NCI-H1930 (cell line): ENCODE results near the gene CELA2A.

ENCODE experiments used
- DNase-seq, 2 experiments: peaks; one replicate each; lab custom pipeline; 2025; lab: John Stamatoyannopoulos, UW

Gene CELA2A

DNA sequence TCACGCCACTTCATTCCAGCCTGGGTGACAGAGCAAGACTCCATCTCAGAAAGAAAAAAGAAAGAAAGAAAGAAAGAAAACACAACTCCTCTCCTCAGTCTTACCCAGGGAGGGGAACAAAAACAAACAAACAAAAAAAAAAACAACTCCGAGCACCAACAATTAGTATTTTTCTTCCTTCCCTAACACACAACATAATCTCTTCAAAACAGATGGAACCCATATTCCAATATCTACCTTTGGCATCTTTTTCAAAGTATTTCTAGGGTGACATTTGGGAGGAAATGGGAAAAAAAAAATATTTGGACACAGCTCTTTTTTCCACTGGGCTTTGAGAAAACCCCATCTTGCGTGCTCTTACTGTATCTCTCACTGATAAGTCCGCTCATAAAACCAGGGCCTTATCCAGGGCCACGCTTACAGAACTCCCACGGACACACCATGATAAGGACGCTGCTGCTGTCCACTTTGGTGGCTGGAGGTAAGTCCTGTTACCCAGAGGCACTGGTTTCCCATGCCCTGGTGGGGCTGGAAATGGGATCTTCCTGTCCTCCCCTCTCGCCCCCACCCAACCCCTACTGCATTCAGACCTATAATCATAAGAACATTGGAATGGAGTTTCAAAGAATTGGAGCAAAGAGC lies at the start of gene CELA2A:
Gene CELA2A (plus strand): TSS at position 420 of the 642 bp plus-strand sequence. CDS start 22 bp downstream, at position 442.
- DNase-seq, result no peak

DNA sequence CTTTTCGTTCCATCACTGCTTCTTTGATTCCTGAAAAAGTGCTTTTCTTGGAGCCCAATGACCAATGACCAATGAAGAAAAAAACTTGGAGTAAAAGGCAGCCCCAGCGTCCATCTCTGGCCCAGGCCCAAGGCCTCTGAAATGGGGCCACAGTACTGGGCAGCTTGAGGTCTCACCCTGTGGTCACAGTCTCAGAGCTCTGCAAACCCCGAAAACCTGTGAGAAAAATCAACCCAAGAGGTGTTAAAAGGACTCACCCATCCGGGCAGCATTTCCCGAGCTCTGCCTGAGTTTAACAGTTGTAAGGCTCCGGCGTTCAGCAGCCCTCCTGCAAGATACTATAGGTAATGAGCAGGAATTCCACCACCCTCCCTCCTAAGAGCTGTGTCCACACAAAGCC lies 49.0 kb upstream of the CELA2A start:
- DNase-seq, result no peak

DNA sequence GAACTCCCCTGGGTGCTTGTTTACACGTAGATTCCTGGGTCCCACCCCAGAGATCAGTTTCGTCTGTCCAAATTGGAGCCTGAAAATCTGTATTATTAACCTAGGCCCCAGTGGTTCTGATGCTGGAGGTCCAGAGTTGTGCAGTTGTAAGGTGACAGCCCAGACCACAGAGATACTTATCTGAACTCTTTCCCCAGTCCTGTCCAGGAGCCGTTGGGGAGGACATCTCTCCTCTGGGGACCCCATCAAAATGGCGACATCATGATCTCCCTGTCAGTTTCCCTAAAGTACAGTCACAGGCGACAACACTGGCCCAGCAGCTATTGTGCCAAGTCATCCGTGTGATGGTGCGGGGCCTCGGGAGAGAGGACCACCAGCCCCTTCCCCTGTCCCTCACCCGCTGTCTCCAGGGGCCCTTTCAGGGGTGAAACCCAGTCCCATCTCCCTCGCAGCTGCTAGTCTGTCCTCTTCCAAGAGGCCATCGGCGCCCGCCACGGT lies 47.6 kb upstream of the CELA2A start:
- no peak for DNase-seq

DNA sequence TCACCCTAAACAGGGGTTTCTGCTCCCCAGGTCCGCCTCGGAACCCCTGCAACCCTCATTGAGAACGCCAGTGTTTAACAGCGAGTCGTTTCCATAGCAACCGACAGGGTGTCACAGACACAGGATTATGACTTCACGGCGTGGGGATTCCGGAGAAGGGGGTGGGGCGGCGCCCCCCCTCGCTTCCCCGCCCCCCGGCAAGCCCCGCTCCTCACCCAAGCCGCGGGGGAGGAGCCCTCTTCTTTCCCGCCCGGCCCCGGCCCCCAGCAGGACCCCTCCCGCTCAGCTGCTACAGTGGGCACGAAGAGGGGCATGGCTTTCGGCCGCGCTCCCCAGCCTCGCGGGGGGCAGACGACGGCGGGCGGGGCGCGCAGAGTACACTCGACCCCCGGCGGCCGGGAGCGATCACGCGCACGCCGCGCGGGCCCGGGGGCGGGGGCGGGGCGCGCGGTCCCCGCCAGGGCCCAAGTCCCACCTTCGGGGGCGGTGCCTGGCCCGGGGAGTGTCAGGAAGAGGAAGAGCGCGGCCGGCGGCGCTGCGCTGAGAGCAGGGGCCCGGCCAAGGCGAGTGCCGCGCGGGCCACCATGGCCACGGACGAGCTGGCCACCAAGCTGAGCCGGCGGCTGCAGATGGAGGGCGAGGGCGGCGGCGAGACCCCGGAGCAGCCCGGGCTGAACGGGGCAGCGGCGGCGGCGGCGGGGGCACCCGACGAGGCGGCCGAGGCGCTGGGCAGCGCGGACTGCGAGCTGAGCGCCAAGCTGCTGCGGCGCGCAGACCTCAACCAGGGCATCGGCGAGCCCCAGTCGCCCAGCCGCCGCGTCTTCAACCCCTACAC lies 46.9 kb upstream of the CELA2A start, which contains the start of gene EFHD2:
Gene EFHD2 (plus strand): TSS at position 501 of the 835 bp plus-strand sequence. CDS start 84 bp downstream, at position 585.
- DNase-seq, result peak; percentile 79 to 82

DNA sequence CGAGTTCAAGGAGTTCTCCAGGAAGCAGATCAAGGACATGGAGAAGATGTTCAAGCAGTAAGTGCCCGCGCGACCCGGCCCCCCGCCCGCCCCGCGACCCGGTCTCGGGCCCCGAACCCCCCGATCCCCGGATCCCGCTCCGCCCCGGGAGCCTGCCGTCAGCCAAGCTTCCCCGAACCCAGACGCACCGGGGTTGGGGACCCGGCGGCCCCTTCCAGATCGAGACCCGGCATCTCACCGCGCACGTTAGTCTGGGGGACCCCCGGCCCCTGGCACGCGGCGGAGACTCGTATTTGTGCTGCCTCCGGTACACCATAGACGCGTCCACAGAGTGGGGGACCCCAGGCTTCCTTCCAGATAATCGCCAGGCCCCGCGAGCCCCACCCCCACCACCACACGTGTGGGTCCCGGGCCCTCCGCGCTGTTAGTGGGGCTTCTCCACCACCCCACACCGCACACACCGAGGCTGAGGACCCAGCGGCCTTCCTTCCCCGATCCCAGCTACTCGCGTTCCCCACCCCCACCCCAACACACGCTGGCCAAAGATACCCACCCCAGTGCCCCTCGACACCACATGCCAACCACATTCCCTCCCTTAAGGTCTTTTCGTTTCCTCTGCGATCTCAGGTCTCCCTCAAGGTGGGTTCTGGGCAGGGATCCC lies 46.2 kb upstream of the CELA2A start:
- no peak for DNase-seq

DNA sequence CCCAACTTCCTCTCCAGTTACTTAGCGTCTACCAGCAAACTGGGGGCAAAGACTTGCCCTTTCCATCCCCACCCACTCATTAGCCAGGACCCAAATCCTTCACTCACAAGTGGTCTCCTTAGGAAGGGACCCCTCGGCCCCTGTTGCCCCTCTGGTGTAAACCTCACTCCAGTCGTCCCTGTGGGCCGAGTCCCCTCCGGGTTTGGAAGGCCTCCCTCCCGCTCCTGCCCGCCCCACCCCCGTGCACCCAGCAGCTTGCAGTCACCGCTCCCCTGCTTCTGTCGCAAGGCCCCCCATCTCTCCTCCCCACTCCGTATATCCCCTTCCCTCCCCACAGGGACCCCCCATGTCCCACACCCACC lies 45.7 kb upstream of the CELA2A start:
- DNase-seq, result no peak

DNA sequence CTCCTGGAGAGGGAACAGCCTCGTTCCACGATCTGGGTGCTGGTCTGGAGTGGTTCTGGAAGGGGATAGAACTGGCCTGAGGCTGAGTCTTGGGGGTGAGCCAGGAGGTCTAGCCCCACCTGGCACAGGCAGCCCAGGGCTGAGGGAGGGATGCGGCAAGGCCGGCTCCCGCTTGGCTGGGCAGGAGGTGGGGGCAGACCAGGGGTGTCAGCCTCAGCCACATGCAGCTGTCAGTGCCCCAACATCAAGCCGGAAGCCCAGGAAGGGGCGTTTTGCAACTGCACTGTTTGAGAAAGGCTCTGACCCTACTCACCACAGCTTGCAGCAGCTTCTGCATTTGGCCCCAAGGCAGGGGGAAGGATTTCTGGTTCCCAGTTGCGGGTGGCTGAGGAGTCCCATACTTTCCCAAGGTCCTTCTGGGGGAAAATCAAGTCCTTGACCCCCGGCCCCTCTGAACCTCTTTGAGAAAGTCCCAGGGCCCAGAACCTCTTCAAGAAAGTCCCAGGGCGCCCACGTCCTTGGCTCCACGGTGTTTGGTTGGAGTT lies 44.9 kb upstream of the CELA2A start:
- DNase-seq, result no peak

DNA sequence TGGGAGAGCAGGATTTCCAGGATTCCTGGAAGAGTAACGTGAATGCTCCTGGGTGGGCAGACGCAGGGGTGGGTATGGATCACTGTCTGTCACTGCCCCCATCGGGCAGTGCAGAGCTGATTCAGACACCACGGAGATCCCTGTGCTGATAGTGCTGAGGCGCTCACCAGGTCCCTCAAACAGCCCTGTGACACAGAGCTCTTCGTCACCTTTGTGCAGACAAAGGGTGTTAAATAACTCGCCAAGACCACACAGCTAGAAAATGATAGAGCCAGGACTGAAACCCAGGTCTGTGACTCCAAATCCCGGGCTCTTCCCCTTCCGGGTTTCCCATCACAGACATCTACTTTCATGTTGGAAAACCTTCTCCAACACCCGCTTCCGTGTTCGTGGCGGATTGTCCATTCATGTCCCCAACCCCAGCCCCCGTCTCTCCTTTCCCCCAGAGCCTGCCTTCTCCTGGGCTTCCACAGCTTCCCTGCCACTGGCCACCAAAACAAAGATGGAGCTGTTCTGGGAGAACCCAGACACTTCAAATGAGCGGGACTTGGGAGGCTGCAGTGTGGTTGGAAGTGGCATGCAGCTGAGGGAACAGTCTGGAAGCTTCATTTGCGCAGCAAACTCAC lies 44.2 kb upstream of the CELA2A start:
- DNase-seq, result no peak

DNA sequence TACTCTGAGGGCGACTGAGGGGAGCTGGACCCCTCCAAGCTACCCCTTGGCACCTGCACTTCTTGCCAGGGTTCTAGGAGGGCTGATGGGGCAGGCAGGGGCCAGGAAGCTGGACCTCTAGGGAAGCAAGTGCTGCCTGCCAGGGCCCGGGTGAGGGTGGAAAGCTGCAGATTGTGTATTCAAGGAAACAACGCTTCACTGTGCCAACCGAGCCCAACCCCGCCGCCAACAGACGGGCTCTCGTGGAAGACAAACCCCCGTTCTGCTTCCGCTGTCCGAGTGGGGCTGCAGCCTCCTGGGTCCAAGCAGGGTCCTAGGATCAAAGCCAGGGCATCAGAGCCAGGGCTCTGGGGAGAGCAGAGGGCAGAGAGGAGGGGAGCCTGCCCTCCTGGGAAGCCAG lies 43.7 kb upstream of the CELA2A start:
- DNase-seq, result no peak

DNA sequence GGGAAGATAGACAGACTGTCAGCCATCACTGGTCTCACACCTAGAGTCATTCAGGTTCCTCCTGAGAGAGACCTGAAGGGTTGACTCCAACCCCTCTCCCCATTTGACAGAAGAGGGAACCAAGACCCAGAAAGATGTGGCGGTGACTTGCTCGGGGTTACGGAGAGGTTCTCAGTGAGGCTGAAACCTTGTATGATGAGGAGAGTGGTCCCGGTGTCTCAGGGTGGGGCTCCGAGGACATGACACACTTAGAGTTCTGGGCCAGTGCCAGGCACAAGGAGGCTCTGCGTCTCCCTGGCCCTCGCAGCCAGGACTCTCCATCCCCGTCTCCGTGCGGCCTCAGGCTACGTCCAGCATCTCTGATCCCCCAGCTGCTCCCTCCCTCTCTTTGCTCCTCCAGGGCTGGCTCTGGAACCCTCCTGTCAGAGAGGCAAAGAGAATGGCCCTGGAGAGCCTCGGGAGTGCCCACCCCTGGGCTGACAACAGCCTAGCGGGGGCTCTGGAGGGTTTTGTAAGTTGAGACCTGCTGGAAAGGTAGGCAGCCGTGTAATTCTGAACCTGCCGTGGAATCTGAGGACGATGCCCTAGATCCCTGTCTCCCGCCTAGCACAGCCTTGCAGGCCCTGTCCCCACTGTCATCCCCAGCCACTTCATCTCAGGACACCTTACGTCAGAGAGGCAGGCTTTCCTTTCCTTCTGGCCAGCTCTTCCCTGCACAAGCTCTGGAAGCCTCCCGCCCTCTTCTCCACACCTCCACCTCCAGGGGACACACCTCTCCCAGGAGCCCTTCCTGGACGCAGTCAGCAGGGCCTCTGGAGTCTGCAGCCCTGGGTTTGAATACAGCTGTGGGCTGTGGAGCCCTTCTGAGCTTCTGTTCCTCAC lies 42.7 kb upstream of the CELA2A start:
- DNase-seq, result no peak

DNA sequence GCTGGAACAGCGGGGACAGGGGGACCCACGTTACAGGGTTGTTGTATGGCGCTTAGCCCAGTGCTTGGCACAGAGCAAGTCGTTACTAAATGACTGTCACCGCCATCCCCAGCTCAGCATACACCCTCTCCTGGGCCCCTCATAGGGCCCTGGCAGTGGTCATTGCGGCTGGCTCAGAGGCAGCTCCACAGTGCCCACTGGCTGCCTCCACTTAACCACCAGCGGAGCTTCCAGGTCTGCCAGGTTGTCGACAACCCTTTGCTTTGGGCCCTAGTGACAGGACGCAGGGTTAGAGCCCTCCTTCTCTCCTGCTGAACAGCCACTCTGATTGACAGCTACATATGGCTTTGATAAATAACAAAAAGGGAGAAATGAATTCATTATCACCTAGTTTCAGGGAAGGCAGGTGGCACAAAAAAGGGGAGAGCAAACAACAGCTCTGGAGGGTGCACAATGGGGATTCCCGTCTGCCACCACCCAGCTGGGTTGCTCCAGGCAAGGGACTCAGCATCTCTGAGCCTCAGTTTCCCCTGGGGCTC lies 42.0 kb upstream of the CELA2A start:
- no peak for DNase-seq

DNA sequence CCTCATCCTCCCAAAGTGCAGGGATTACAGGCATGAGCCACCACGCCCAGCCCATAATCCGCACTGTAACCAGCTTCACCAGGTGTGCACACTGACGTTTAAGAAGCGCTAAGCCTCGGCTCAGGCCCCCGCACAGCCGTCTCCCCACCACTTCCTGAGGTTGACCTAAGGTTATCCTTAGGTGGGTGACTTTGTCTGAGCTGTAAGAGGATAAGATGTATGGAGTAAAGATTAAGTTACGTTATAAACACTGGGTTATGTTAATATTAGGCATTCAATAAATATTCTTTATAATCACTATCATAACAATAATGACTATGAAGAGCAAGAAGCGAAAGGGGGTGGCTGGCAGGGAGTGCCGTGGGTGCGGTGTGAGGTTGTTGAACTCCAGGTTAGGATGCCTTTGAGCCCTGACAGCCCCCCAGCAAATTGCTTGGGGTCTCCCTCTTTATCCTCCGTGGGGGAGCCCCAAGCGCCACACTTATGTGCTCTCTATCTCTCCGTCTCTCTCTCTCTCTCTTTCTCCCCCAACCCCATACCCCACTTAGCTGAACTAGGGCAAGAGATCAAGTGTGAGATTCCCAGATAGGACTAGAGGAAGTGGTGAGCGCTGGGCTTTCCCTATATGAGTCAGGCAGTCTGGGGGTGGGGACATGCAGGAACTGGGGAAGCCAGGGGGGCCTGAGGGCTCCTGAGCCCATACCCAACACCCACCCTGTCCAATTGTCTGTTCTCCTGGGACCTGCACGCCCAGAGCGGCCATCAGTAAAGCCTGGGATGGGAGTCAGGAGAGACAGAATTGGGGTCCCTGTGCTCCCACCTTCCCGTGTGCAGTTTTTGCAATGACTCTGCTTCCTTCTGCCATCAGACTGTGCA lies 39.2 kb upstream of the CELA2A start:
- no peak for DNase-seq

DNA sequence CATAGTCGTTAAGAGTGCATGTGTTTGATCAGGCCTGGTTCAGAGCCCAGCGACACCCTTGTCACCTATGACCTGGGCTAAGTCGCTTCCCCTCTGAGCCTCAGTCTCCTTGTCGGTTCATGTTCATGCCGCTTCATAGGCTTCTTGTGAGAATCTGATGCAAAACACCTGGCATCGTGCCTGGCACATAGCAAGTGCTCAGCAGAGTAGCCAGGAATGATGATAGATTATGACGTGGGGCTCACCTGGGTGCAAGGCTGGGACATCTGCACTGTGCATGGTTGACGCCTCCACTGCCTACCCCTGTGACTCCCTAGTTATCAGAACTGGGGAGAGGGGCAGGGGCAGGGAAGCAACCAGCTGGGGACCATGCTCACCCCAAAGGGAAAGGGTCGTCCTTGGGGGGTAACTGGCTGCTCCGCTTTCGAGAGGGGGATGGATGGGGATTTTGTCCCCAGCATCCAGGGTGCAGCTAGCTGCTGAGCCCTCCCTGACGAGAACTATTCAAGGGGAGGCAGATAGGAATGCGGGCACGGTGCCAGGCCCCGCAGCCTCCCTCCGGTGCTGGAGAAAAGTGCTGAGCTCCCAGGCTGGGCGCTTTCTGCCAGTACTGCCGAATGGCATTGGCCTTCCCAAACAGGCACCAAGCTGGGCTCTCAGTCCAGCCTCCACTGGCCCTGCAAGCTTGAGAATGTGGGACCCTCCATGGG lies 37.6 kb upstream of the CELA2A start:
- DNase-seq, result no peak

DNA sequence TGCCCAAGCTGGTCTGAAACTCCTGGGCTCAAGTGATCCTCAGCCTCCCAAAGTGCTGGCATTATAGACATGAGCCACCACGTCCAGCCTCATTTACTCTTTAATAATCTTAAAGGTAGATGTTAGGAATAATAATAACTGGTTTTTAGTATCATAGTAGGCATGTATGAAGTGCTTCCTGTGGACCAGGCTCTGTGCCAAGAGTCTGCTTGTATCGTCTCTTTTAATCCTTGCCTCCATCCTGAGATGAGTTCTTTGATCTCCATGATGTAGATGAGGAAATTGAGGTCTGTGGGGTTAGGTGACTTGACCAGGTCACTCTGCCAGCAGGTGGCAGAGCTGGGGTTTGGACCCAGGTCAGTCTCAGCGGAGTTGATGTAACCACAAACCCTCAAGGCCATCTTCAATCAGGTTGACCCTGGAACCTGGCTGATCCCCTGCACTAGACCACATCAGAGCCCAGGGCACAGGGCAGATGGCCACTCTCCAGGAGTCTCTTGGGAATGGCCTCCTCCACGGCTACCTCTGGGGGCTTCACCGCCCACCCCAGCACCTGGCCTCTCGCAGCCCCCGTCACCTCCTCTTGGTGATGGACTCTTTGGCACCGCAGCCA lies 35.6 kb upstream of the CELA2A start:
- DNase-seq, result no peak

DNA sequence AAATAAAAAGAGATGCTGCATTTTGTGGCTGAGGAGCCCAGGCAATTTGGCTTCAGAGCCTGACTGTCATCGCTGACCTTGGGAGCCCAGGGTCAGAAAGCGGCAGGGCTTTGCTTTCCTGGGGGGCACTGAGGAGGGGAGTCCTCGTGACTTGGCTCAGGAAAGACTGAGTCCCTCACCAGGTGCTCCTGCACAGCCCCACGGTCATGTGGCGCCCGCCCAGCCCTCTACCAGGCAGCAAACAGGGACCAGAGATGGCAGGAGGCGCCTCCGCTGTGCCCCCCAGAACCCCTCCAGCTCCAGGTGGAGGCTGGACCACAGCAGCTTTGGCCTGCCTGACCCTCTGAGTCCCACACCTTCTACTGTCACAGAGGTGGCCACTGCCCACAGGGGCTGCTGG lies 33.7 kb upstream of the CELA2A start:
- no peak for DNase-seq

DNA sequence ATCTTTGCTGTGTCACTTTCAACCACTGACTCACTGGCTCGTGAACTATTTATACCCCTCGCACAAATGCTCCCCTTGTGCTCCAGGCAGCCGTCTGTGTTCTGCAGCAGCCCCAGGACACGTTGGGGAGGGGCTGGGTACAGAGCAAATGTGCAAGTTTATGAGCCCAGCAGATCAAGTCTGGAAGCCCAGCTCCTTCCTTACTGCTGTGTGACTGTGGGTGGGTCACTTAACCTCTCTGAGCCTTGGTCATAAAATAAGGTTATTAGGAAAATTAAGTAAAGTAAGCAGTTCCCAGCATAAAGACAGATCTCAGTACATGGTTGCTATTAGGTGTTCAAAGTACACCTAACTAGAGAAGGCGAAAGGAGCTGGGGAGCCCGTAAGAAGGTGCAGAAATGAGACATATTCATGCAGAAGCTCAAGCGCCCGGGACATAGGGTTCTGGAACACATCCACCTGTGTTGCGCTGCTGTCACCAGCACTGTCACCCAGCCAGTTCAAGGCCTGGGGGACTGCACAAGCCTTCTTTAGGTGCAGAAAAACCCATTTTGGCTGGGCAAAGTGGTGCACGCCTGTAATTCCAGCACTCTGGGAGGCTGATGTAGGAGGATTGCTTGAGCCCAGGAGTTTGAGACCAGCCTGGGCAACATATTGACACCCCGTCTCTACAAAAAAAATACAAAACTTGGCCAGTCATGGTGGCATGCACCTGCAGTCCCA lies 33.0 kb upstream of the CELA2A start:
- DNase-seq, result no peak

DNA sequence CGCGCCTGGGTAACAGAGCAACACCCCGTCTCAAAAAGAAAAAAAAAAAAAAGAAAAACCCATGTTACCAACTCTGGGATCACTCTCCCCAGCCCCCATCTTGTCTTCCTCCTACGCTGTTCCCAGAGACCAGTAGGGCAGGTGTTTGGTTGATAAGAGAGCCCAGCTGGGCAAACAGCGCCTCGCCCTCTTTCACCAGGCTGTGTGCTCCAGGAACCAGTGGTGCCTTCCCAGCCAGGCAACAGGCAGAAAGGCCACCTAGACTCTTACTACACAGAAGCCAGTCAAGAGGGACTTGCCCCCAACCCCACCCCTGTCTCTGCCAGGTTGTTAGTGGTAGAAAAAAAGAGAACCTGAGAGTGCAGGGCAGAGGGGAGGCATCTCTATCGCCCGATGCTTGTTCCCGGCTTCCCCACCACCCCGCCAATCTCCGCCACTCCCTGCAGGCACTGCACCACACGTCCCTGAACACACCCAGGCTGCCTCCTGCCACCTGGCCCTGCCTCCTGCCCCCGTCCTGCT lies 32.3 kb upstream of the CELA2A start:
- DNase-seq, result peak; percentile 23 to 48

DNA sequence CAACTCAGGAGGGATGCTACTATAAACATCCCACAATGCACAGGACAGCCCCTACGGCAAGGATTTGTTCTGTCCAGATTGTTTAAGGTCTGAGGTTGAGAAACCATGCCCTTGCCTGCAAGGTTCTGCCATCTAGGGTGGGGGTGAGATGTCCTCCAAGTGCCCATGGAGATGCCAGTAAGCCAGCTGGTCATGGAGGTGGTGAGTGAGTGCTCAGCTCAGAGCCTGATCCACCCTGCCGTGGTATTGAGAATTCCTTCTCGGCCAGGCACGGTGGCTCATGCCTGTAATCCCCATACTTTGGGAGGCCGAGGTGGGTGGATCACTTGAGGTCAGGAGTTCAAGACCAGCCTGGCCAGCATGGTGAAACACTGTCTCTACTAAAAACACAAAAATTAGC lies 31.6 kb upstream of the CELA2A start:
- no peak for DNase-seq
